Measurements from ENCODE around the gene PNMA8A.

Gene PNMA8A

GRCh38 chr19:46471116-46471733 lies at the start of gene PNMA8A:
PNMA8A (minus strand) TSS chr19:46471563; CDS start chr19:46471035, 528 bp downstream.
- Histone ChIP-seq H3K4me1 (peaks cover 12% of the 10 kb centered on the region), H3K27me3 (ENCODE audit: low read depth) (no peaks in the 10 kb centered on the region), H3K4me3 (peak within 1 kb of the TSS; percentile 60), H3K9me3 (no peaks in the 10 kb centered on the region), H3K36me3 (replicated peaks) (peaks cover 21% of the 10 kb centered on the region)
- in situ Hi-C loops (cut with MboI; ENCODE audit: low sequenced_read_pairs) = no loop called here
- peak; percentile 76 to 92 for DNase-seq (ENCODE audit: low spot score in 2 of 2)

GRCh38 chr19:46520616-46521015 lies 49.3 kb upstream of the PNMA8A start:
- Histone ChIP-seq H3K9me3 (no peaks in the 10 kb centered on the region; the same call in 1 of the 2 replicates), H3K4me3 (no peak overlapping the region), H3K4me1 (no peaks in the 10 kb centered on the region; the same call in 1 of the 2 replicates), H3K27me3 (ENCODE audit: low read depth) (no peaks in the 10 kb centered on the region), H3K36me3 (replicated peaks) (no peaks in the 10 kb centered on the region)
- in situ Hi-C loops (cut with MboI; ENCODE audit: low sequenced_read_pairs) = no loop called here
- no peak for DNase-seq (ENCODE audit: low spot score in 2 of 2)

GRCh38 chr19:46517471-46517870 lies 46.1 kb upstream of the PNMA8A start:
- DNase-seq (ENCODE audit: low spot score in 2 of 2) = no peak
- Histone ChIP-seq H3K4me3 (no peak overlapping the region), H3K4me1 (no peaks in the 10 kb centered on the region; the same call in 1 of the 2 replicates), H3K27me3 (ENCODE audit: low read depth) (no peaks in the 10 kb centered on the region), H3K36me3 (replicated peaks) (no peaks in the 10 kb centered on the region), H3K9me3 (no peaks in the 10 kb centered on the region)
- in situ Hi-C loops (cut with MboI; ENCODE audit: low sequenced_read_pairs) = no loop called here

GRCh38 chr19:46515879-46516350 lies 44.6 kb upstream of the PNMA8A start:
- peak; percentile 50 to 58 for DNase-seq (ENCODE audit: low spot score in 2 of 2)
- H3K27me3 ChIP-seq (ENCODE audit: low read depth) = no peaks in the 10 kb centered on the region
- no peaks in the 10 kb centered on the region for H3K36me3 ChIP-seq (replicated peaks)
- no peaks in the 10 kb centered on the region for H3K9me3 ChIP-seq
- no peak overlapping the region for H3K4me3 ChIP-seq
- H3K4me1 ChIP-seq = no peaks in the 10 kb centered on the region; the same call in 1 of the 2 replicates
- in situ Hi-C loops (cut with MboI; ENCODE audit: low sequenced_read_pairs) = no loop called here

GRCh38 chr19:46515290-46515609 lies 43.9 kb upstream of the PNMA8A start:
- Histone ChIP-seq H3K4me1 (no peaks in the 10 kb centered on the region; the same call in 1 of the 2 replicates), H3K36me3 (replicated peaks) (no peaks in the 10 kb centered on the region), H3K27me3 (ENCODE audit: low read depth) (no peaks in the 10 kb centered on the region), H3K4me3 (no peak overlapping the region), H3K9me3 (no peaks in the 10 kb centered on the region)
- DNase-seq (ENCODE audit: low spot score in 2 of 2) = no peak
- in situ Hi-C loops (cut with MboI; ENCODE audit: low sequenced_read_pairs) = no loop called here

- DNase-seq (ENCODE audit: low spot score in 2 of 2) = no peak
- H3K4me1 ChIP-seq = no peaks in the 10 kb centered on the region; the same call in 1 of the 2 replicates
- no peaks in the 10 kb centered on the region for H3K9me3 ChIP-seq
- no peak overlapping the region for H3K4me3 ChIP-seq
- no peaks in the 10 kb centered on the region for H3K27me3 ChIP-seq (ENCODE audit: low read depth)
- no peaks in the 10 kb centered on the region for H3K36me3 ChIP-seq (replicated peaks)
- in situ Hi-C loops (cut with MboI; ENCODE audit: low sequenced_read_pairs) = no loop called here
Measured at GRCh38 chr19:46514589-46515289, 43.4 kb upstream of the PNMA8A start.

- Histone ChIP-seq H3K9me3 (no peaks in the 10 kb centered on the region), H3K36me3 (replicated peaks) (no peaks in the 10 kb centered on the region), H3K27me3 (ENCODE audit: low read depth) (no peaks in the 10 kb centered on the region), H3K4me3 (no peak overlapping the region), H3K4me1 (no peaks in the 10 kb centered on the region; the same call in 1 of the 2 replicates)
- in situ Hi-C loops (cut with MboI; ENCODE audit: low sequenced_read_pairs) = no loop called here
- peak; percentile 69 to 94 for DNase-seq (ENCODE audit: low spot score in 2 of 2)
Measured at GRCh38 chr19:46513461-46514236, 42.3 kb upstream of the PNMA8A start.

- Histone ChIP-seq H3K4me3 (no peak overlapping the region), H3K36me3 (replicated peaks) (no peaks in the 10 kb centered on the region), H3K4me1 (no peaks in the 10 kb centered on the region), H3K9me3 (no peaks in the 10 kb centered on the region), H3K27me3 (ENCODE audit: low read depth) (no peaks in the 10 kb centered on the region)
- DNase-seq (ENCODE audit: low spot score in 2 of 2) = no peak
- in situ Hi-C loops (cut with MboI; ENCODE audit: low sequenced_read_pairs) = no loop called here
Measured at GRCh38 chr19:46511237-46511636, 39.9 kb upstream of the PNMA8A start.

GRCh38 chr19:46508206-46508605 lies 36.8 kb upstream of the PNMA8A start:
- no peaks in the 10 kb centered on the region for H3K27me3 ChIP-seq (ENCODE audit: low read depth)
- in situ Hi-C loops (cut with MboI; ENCODE audit: low sequenced_read_pairs) = no loop called here
- H3K4me1 ChIP-seq = no peaks in the 10 kb centered on the region
- DNase-seq (ENCODE audit: low spot score in 2 of 2) = no peak
- H3K4me3 ChIP-seq = no peak overlapping the region
- H3K36me3 ChIP-seq (replicated peaks) = no peaks in the 10 kb centered on the region
- no peaks in the 10 kb centered on the region for H3K9me3 ChIP-seq

- Histone ChIP-seq H3K27me3 (ENCODE audit: low read depth) (no peaks in the 10 kb centered on the region), H3K36me3 (replicated peaks) (no peaks in the 10 kb centered on the region), H3K9me3 (no peaks in the 10 kb centered on the region), H3K4me3 (no peak overlapping the region), H3K4me1 (peaks cover 9% of the 10 kb centered on the region)
- in situ Hi-C loops (cut with MboI; ENCODE audit: low sequenced_read_pairs) = no loop called here
- DNase-seq (ENCODE audit: low spot score in 2 of 2) = no peak
Measured at GRCh38 chr19:46503848-46504453, 32.6 kb upstream of the PNMA8A start.

GRCh38 chr19:46502891-46503290 lies 31.5 kb upstream of the PNMA8A start:
- no peak for DNase-seq (ENCODE audit: low spot score in 2 of 2)
- in situ Hi-C loops (cut with MboI; ENCODE audit: low sequenced_read_pairs) = no loop called here
- H3K27me3 ChIP-seq (ENCODE audit: low read depth) = no peaks in the 10 kb centered on the region
- no peaks in the 10 kb centered on the region for H3K9me3 ChIP-seq
- peaks cover 9% of the 10 kb centered on the region for H3K4me1 ChIP-seq
- no peaks in the 10 kb centered on the region for H3K36me3 ChIP-seq (replicated peaks)
- H3K4me3 ChIP-seq = no peak overlapping the region

- Histone ChIP-seq H3K9me3 (no peaks in the 10 kb centered on the region), H3K27me3 (ENCODE audit: low read depth) (no peaks in the 10 kb centered on the region), H3K36me3 (replicated peaks) (no peaks in the 10 kb centered on the region), H3K4me3 (no peak overlapping the region), H3K4me1 (peaks cover 9% of the 10 kb centered on the region)
- peak; percentile 24 to 39 for DNase-seq (ENCODE audit: low spot score in 2 of 2)
- in situ Hi-C loops (cut with MboI; ENCODE audit: low sequenced_read_pairs) = no loop called here
Measured at GRCh38 chr19:46499692-46500091, 28.3 kb upstream of the PNMA8A start.

GRCh38 chr19:46497773-46498172 lies 26.4 kb upstream of the PNMA8A start:
- Histone ChIP-seq H3K4me1 (peaks cover 9% of the 10 kb centered on the region), H3K4me3 (no peak overlapping the region), H3K27me3 (ENCODE audit: low read depth) (no peaks in the 10 kb centered on the region), H3K36me3 (replicated peaks) (no peaks in the 10 kb centered on the region), H3K9me3 (no peaks in the 10 kb centered on the region)
- no peak for DNase-seq (ENCODE audit: low spot score in 2 of 2)
- in situ Hi-C loops (cut with MboI; ENCODE audit: low sequenced_read_pairs) = no loop called here
